ENCODE results near the gene ZNF117. TPM values are rescaled to one million over a fixed set of nuclear protein-coding genes. Genes with fewer than 3 reads are reported as not detected.

ZNF117 gene
- total and polyA plus RNA-seq, 2 of the 8 experiments (the other 6 are each of a cell fraction or from before 2014, with no cell fraction given) = 2.9 to 13.0 TPM

GRCh38 chr7:65006094-65006992 is 15.5 kb upstream of the ZNF117 start, which contains the start of gene ERV3-1:
Gene ERV3-1 (minus strand): TSS chr7:65006687. CDS start chr7:64993026, 13,661 bp downstream.
- DNase-seq (ENCODE audit: low read depth in 1 of 2, low spot score in 2 of 2) (peak; percentile 88 to 93), FAIRE-seq (no peak)
- POLR2A ChIA-PET (ENCODE audit: partially characterized antibody) = interaction anchor here (0.8 to 3.1 kb wide), 9 partner anchors 9 to 368 kb away, joined by 3 to 14 read pairs (median 3); partner anchors contain the start of gene ZNF273
- Histone ChIP-seq H3K4me3 (ENCODE audit: extremely low read depth in 1 of 4, insufficient read depth in 2 of 4, low read depth in 3 of 4, low read length in 4 of 4) (peak within 1 kb of the TSS; percentile 81 to 95 (median 90)), H3K4ac (replicated peaks; ENCODE audit: insufficient read length, low read depth, low read length) (no peak within 1 kb of the TSS), H4K5ac (ENCODE audit: insufficient read length, low read depth, low read length) (peak within 1 kb of the TSS; percentile 84), H4K8ac (ENCODE audit: extremely low read depth, insufficient read depth, low read length) (peak within 1 kb of the TSS; percentile 100; the same call in 1 of the 2 replicates), H2BK20ac (ENCODE audit: low read length) (no peak within 1 kb of the TSS), H3K27ac (ENCODE audit: low read depth, low read length) (peak within 1 kb of the TSS; percentile 91), H3K14ac (ENCODE audit: insufficient read length) (no peak within 1 kb of the TSS), H3K36me3 (ENCODE audit: control insufficient read depth in 2 of 4, insufficient read depth in 4 of 4, low read length in 3 of 4) (peaks cover 0 to 4% (median under 1%) of the 10 kb centered on the region in 4 experiments; a peak in 6 of 8 replicates), H2BK120ac (replicated peaks; ENCODE audit: low read depth, low read length) (no peak within 1 kb of the TSS), H3K23me2 (ENCODE audit: low read depth, low read length) (0 out of 2 replicates have a peak, but pooled peaks cover 2% of the 10 kb centered on the region), H2AK5ac (ENCODE audit: low read depth, low read length) (no peak within 1 kb of the TSS), H2AFZ (ENCODE audit: low read length) (peak within 1 kb of the TSS; percentile 99), H4K91ac (replicated peaks; ENCODE audit: insufficient read length, low read length) (no peak within 1 kb of the TSS), H4K20me1 (replicated peaks in 1 of 2; ENCODE audit: control insufficient read depth in 1 of 2, insufficient read depth in 2 of 2, low read length in 2 of 2) (no peaks in the 10 kb centered on the region), H2BK12ac (ENCODE audit: low read depth, low read length) (no peak within 1 kb of the TSS; the same call in 1 of the 2 replicates), H3K18ac (ENCODE audit: extremely low read depth, low read length) (peak within 1 kb of the TSS; percentile 93), H3K4me2 (ENCODE audit: insufficient read depth in 1 of 2, low read depth in 2 of 2, low read length in 2 of 2) (peak within 1 kb of the TSS; percentile 59 to 67), H3K23ac (ENCODE audit: insufficient read length) (no peak within 1 kb of the TSS), H3K79me1 (ENCODE audit: low read depth, low read length) (peaks cover 6% of the 10 kb centered on the region), H3K9ac (replicated peaks in 1 of 4; ENCODE audit: extremely low read depth in 1 of 4, low read depth in 3 of 4, low read length in 3 of 4) (peak within 1 kb of the TSS; percentile 91 to 98 (median 96)), H3K9me3 (ENCODE audit: insufficient read depth in 2 of 2, low read depth in 1 of 2, low read length in 1 of 2) (peaks cover 0 to 3% of the 10 kb centered on the region in 2 experiments; a peak in 1 of 4 replicates), H2BK15ac (ENCODE audit: low read length) (0 out of 2 replicates have a peak within 1 kb of the TSS, but pooled peaks have one; percentile 6), H2BK5ac (ENCODE audit: low read depth, low read length) (peak within 1 kb of the TSS; percentile 93; the same call in 1 of the 2 replicates), H3K79me2 (ENCODE audit: control insufficient read depth in 1 of 2, insufficient read depth in 2 of 2, low read length in 2 of 2) (peaks cover 0 to 43% of the 10 kb centered on the region in 2 experiments; a peak in 3 of 4 replicates), H3K4me1 (replicated peaks in 1 of 4; ENCODE audit: control insufficient read depth in 3 of 4, insufficient read depth in 4 of 4, low read length in 3 of 4) (peaks cover 0 to 3% (median 1%) of the 10 kb centered on the region in 4 experiments; a peak in 3 of 7 replicates), H3K27me3 (replicated peaks in 1 of 4; ENCODE audit: control insufficient read depth in 3 of 4, extremely low read depth in 1 of 4, insufficient read depth in 3 of 4, low read length in 3 of 4) (no peaks in the 10 kb centered on the region), H3K56ac (replicated peaks; ENCODE audit: insufficient read length, low read depth, low read length) (no peak within 1 kb of the TSS)
- CTCF ChIA-PET (ENCODE audit: partially characterized antibody) = interaction anchor here (0.5 to 1.4 kb wide), 2 partner anchors 46 to 56 kb away, joined by 4 read pairs; no protein-coding TSS in a partner anchor
- WGBS, 2 experiments (ENCODE audit: extremely low coverage in 1 of 2, insufficient coverage in 1 of 2, insufficient read length in 1 of 2, insufficient replicate concordance in 2 of 2, low coverage in 1 of 2, low lambda C conversion rate in 2 of 2, missing lambda C conversion rate in 1 of 2) = 1% methylated on average over 33 of the region's 33 CpGs; no CpG with 5 or more reads in 1 of the 2 experiments
- TF ChIP-seq USF2 (IDR thresholded peaks at IDR 0.05; ENCODE audit: low read length) (no peak), SIN3A (conservative IDR thresholded peaks at IDR 0.05 in 1 of 2, IDR thresholded peaks at IDR 0.05 in 1 of 2; ENCODE audit: low read depth in 1 of 2, low read length in 2 of 2) (peak in 1 of 2 experiments; percentile 85; a peak in 2 of 4 replicates), MAFK (IDR thresholded peaks at IDR 0.05; ENCODE audit: low read depth, low read length) (no peak), HDAC6 (IDR thresholded peaks at IDR 0.05; ENCODE audit: low read depth, low read length) (no peak), SP4 (IDR thresholded peaks at IDR 0.05; ENCODE audit: low read length) (no peak), KDM4A (IDR thresholded peaks at IDR 0.05; ENCODE audit: low read depth, low read length, severe bottlenecking) (peak; percentile 87)
